Parathyroid adenoma (tissue), 2 donors: ENCODE results near the gene ZBTB46.

ENCODE experiments used
- H2AFZ ChIP-seq: fragments of 300-600 bp; sonication (generic); one replicate; pipeline ENCODE4 v1.7.0; 2017; ENCODE audit warnings: antibody characterized with exemption, mild to moderate bottlenecking
- H3K27ac ChIP-seq: fragments of 300-600 bp; sonication (generic); one replicate; pipeline ENCODE4 v1.7.0; 2017
- H3K27me3 ChIP-seq: fragments of 300-600 bp; sonication (generic); one replicate; pipeline ENCODE4 v1.7.0; 2017; ENCODE audit warnings: low read length; ENCODE audit not compliant: control insufficient read depth, insufficient read depth
- H3K36me3 ChIP-seq: fragments of 300-600 bp; sonication (generic); one replicate; pipeline ENCODE4 v1.7.0; 2017; ENCODE audit warnings: low read length; ENCODE audit not compliant: control insufficient read depth, insufficient read depth
- H3K4me1 ChIP-seq: fragments of 300-600 bp; sonication (generic); one replicate; pipeline ENCODE4 v1.7.0; 2017; ENCODE audit warnings: control low read depth
- H3K4me2 ChIP-seq: fragments of 300-600 bp; sonication (generic); one replicate; pipeline ENCODE4 v1.7.0; 2017; ENCODE audit warnings: low read length
- H3K4me3 ChIP-seq: fragments of 300-600 bp; sonication (generic); one replicate; pipeline ENCODE4 v1.7.0; 2017; ENCODE audit warnings: low read depth, low read length
- H3K79me2 ChIP-seq: fragments of 300-600 bp; sonication (generic); one replicate; pipeline ENCODE4 v1.7.0; 2017; ENCODE audit warnings: control low read depth
- H3K9ac ChIP-seq: fragments of 300-600 bp; sonication (generic); one replicate; pipeline ENCODE4 v1.7.0; 2017; ENCODE audit warnings: mild to moderate bottlenecking
- H3K9me3 ChIP-seq: fragments of 300-600 bp; sonication (generic); one replicate; pipeline ENCODE4 v1.7.0; 2017; ENCODE audit warnings: low read length; ENCODE audit not compliant: control insufficient read depth
- CTCF ChIP-seq: fragments of 300-600 bp; sonication (generic); IDR thresholded peaks from one replicate; pipeline ENCODE4 v1.7.0; 2017; ENCODE audit warnings: antibody characterized with exemption, mild to moderate bottlenecking
- donor health status: primary hyperparathyroidism.

The ZBTB46 gene

GRCh38 chr20:63740627-63741353 is 90.3 kb downstream of the ZBTB46 start:
- Histone ChIP-seq H3K4me3 (peak overlapping the region; percentile 63), H3K9ac (no peak overlapping the region), H3K27me3 (no peaks in the 10 kb centered on the region), H3K4me1 (peaks cover 10% of the 10 kb centered on the region), H3K27ac (peak overlapping the region; percentile 66), H2AFZ (peak overlapping the region; percentile 57), H3K4me2 (peak overlapping the region; percentile 70), H3K36me3 (no peaks in the 10 kb centered on the region), H3K9me3 (no peaks in the 10 kb centered on the region), H3K79me2 (no peaks in the 10 kb centered on the region)
- TF ChIP-seq CTCF: peak; percentile 36

- no peak for TF ChIP-seq CTCF
- no peaks in the 10 kb centered on the region for H3K27me3 ChIP-seq
- H3K27ac ChIP-seq: peak overlapping the region; percentile 66
- peak overlapping the region; percentile 57 for H2AFZ ChIP-seq
- peaks cover 10% of the 10 kb centered on the region for H3K4me1 ChIP-seq
- no peaks in the 10 kb centered on the region for H3K79me2 ChIP-seq
- no peak overlapping the region for H3K9ac ChIP-seq
- H3K4me2 ChIP-seq: peak overlapping the region; percentile 70
- H3K36me3 ChIP-seq: no peaks in the 10 kb centered on the region
- H3K9me3 ChIP-seq: no peaks in the 10 kb centered on the region
- peak overlapping the region; percentile 63 for H3K4me3 ChIP-seq
These were observed 90.9 kb downstream of the ZBTB46 start for GRCh38 chr20:63740070-63740626.

GRCh38 chr20:63739130-63740069 is 91.7 kb downstream of the ZBTB46 start, which contains the start of gene SLC2A4RG:
Gene SLC2A4RG, plus strand, starts transcription at chr20:63739776. Its CDS starts 137 bp downstream, at chr20:63739913.
- Histone ChIP-seq H3K79me2 (no peaks in the 10 kb centered on the region), H3K36me3 (no peaks in the 10 kb centered on the region)

GRCh38 chr20:63738687-63739129 is 92.4 kb downstream of the ZBTB46 start:
- Histone ChIP-seq H3K4me2 (peak overlapping the region; percentile 98), H3K4me3 (peak overlapping the region; percentile 66), H3K9ac (no peak overlapping the region), H3K27ac (peak overlapping the region; percentile 82), H3K4me1 (peaks cover 10% of the 10 kb centered on the region), H3K27me3 (no peaks in the 10 kb centered on the region), H3K9me3 (no peaks in the 10 kb centered on the region), H3K36me3 (no peaks in the 10 kb centered on the region), H3K79me2 (peaks cover under 1% of the 10 kb centered on the region), H2AFZ (peak overlapping the region; percentile 90)
- no peak for TF ChIP-seq CTCF

More at GRCh38 chr20:63739130-63740069, 91.7 kb downstream of the ZBTB46 start, which contains the start of gene SLC2A4RG:
- Histone ChIP-seq H3K27ac (peak within 1 kb of the TSS; percentile 82), H3K9ac (no peak within 1 kb of the TSS), H3K27me3 (no peaks in the 10 kb centered on the region), H3K4me2 (peak within 1 kb of the TSS; percentile 98), H3K4me3 (peak within 1 kb of the TSS; percentile 66), H3K9me3 (no peaks in the 10 kb centered on the region), H2AFZ (peak within 1 kb of the TSS; percentile 90), H3K4me1 (peaks cover 10% of the 10 kb centered on the region)
- no peak for TF ChIP-seq CTCF
